GM21786 (cell line): Measurements from ENCODE around the gene SNN.

Source experiments
- ATAC-seq: cut with Tn5 transposase; IDR thresholded peaks from one replicate; pipeline ENCODE4 v1.9.1; 2021; ENCODE audit not compliant: unreplicated experiment

Gene SNN

DNA sequence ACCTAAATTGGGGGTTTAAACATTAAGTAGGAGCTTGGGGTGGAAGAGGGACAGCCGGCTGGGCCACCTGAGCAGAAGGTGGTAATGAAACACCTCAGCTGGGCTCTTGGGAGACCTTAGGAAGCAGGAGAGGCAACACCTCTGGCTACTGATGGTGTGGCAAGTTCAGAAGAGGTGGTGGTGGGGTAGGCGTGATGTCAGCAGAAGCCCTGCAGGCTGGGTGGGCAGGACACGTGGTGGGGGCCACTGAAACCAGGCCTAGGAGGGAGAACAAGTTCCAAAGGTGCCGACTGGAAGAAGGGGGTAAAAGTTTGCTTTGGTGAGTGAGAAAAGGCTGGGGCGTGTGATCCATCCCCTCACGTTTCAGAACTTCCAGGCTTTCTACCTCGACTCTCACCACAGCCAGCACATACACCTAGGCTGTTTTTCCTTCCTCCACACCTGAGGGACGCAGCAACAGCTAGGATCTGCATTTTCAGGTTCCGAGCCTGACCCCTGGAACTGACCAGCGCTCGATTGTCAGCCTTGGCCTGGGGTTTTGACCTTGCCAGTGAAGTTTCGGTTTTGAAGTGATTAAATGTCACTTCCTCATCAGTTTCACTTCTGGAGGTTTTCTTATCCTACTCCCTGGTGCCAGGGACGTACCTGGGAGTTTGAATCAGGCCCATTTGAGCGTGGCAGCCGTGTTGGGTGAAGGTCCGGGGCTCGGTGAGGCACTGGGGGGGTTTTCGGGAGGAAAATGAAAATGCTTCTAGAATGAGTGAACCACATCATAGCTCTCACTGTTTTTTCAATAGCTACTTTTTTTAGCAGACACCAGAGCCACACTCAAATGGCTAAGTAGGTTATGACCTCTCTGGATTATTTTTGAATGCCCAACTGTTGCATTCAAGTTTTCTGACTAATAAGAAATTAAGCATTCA lies 10.0 kb downstream of the SNN start:
- ATAC-seq = peak; percentile 37

DNA sequence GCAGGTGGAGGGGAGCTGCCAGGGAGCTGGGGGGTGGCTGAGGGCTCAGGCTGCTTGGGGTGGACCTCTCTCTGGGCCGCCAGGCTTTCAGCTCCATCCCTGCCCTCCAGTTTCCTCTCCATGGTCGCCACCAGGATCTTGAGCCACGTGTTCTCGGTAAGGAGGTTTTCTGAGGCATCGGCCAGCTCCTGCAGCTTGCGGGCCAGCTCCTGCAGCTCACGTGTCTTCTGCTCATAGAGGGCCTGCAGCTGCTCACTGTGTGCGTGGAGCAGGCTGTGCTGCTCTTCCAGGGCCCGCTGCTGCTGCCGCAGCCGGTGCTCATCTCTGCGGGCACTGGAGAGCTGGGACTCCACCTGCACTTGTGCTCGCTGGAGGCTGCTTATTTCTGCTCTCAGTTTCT lies 11.0 kb downstream of the SNN start:
- ATAC-seq = no peak

GRCh38 chr16:11679941-11680911 lies 12.0 kb downstream of the SNN start:
- ATAC-seq = no peak

GRCh38 chr16:11681556-11681955 lies 13.3 kb downstream of the SNN start:
- ATAC-seq = peak; percentile 27

DNA sequence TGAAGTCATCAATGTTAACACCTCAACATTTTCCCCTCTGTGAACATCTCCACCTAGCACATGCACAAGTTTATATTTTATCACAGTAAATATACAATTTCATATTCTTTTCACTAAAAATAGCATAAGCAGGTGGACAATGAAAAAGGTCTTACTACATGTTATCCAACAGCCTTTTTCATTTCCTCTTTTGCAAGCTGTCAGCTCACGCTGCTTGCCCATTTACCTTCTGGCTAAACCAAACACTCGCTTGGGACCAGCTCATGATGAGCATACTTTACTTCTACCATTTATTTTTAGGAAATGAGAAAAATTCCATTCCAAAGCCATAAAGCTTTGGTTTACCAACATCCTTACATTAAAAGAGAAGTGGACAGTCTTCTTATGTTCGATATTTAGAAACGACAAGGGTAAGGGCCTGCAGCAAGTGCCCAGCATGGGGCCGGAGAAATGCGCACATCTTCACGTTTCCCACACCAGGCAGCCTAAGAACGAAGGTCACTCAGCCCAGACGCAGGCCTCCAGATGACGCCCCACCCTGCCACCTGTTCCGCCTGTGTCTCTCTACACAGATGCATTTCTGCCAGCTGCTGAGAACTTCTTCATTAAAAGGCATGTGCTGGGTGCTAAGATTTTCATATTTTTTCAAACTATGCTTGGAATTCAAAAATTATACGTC lies 13.9 kb downstream of the SNN start:
- ATAC-seq = peak; percentile 33

- peak; percentile 21 for ATAC-seq
Measured at GRCh38 chr16:11682655-11683096, 14.4 kb downstream of the SNN start.

DNA sequence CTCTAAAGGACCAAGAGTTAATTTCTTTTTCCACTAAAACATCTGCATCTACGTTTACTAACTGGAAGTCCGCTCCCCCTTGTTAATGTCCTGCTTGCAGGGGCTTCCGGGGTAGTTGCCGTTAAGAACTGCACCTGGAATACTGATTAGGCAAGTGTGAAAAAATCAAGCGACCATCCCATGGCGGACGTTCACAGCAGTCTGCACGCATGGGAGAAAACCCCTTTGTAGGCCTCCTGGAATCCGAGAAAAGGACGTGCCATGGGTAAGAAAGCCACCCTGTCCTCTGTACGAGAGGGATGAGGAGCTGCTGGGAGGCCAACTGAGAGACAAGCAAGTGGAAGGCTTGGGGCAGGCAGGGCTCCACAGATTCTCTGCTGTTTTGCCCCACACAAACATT lies 14.9 kb downstream of the SNN start:
- no peak for ATAC-seq

GRCh38 chr16:11684231-11685025 lies 16.2 kb downstream of the SNN start:
- no peak for ATAC-seq

DNA sequence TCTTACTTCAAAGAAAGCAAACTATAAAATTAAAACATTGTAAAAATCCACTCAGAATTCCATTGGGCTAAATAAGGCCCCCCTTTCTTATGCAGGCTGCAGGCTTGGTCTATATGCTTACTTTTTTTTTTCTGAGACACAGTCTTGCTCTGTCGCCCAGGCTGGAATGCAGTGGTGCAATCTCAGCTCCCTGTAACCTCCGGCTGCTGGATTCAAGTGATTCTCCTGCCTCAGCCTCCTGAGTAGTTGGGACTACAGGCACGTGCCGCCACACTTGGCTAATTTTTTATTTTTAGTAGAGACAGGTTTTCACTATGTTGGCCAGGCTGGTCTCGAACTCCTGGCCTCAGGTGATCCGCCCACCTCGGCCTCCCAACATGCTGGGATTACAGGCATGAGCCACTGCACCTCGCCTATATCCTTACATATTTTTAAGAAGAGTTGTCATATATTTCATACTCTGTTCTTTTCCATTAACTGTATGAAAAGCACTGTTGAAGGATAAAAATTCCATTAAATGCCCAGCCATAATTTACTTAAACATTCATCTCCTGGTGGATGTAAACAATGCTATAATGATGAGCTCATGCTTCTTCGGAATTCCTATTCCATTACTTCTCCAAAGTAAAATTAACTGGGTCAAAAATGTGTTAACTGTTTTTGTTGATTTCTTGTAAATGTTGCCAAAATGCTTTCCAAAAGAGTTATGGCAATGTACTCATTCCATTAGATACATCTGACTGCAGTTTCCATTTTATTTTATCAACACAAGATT lies 17.8 kb downstream of the SNN start:
- no peak for ATAC-seq

- ATAC-seq = no peak
Measured at GRCh38 chr16:11686713-11687380, 18.6 kb downstream of the SNN start.

DNA sequence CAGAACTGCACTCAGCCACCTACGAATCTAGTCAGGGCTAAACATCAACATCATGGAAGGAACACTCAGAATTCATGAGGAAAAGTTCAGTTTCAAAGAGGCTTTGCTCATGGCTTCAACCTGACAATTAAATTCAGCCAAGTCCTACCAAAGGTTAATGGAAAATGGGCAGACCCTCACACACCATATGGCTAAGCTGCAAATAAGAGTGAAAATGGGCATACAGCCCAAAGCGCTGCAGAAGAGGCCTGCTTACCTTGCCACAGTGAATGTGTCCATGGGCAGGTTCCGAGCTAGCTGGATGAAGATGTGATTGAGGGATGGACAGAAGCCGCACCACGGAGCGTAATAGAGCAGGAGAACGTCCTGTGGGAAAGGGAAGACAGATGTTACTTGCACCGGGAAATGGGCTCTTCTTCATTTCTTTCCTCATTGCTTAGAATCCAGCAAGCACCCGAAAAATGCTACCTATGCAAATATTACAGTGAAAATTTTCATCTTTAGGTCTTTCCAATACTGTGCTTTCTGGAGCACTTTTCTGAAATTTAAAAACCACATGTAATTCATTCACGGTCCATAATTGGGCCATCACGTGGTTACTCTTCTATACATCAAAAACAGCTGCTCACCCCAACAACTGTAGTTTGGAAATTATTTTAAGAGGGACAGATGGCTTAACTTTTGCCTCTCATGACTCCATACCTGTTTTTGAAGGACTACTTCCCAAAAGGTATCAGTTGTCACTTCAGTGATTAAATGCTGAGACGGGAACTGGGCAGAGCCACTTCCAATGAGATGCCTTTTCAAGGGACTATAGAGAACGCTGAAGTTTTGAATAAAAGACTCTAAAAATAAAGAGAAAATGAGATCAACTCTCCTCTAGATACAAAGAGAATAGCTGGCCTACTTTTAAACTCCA lies 19.6 kb downstream of the SNN start:
- ATAC-seq = no peak

DNA sequence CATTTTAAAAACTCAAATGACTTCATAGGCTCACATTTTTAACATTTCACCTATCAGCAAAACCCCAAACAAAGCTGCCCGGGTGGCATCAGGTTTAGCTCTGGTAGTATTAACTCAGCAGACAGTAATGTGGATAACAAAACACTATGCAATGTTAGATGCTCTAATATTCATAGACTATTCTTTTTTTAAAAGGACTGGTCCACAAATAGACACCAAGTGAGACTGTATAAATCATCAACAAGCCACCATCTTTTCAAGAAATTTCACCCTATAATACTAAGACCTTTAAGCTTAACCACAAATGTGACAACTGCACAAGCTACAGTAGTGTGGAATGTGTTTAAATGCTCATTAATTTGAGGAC lies 20.2 kb downstream of the SNN start:
- ATAC-seq = no peak

- peak; percentile 88 for ATAC-seq
Measured at GRCh38 chr16:11689031-11689840, 21.0 kb downstream of the SNN start.

GRCh38 chr16:11691235-11691634 lies 23.0 kb downstream of the SNN start:
- no peak for ATAC-seq

- ATAC-seq = no peak
Measured at GRCh38 chr16:11691771-11692170, 23.5 kb downstream of the SNN start.

DNA sequence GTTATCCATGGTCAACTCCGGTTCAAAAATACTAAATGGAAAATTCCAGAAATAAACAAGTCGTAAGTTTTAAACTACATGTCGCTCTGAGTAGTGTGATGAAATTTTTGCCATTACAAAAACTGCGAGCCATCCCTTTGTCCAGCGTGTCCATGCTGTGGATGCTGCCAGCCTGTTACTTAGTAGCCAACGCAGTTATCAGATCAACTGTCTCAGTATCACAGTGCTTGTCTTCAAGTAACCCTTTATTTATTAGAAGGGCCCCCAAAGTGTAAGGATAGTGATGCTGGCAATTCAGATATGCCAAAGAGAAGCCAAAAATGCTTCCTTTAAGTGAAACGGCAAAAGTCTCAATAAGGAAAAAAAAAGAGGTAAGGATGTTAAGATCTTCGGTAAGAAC lies 23.9 kb downstream of the SNN start:
- ATAC-seq = no peak

GRCh38 chr16:11692651-11693050 lies 24.4 kb downstream of the SNN start:
- no peak for ATAC-seq
